Measurements from ENCODE around the gene MYO7A. TPM values are rescaled to one million over a fixed set of nuclear protein-coding genes. Genes with fewer than 3 reads are reported as not detected.

MYO7A gene
- total RNA-seq, 1 experiment from 2014 or later = 3.5 TPM

- no peaks in the 10 kb centered on the region for H3K27me3 ChIP-seq (ENCODE audit: insufficient read depth, low read depth)
- H4K20me1 ChIP-seq (ENCODE audit: insufficient read depth) = no peaks in the 10 kb centered on the region
- H2AFZ ChIP-seq = no peak overlapping the region
- intact Hi-C loops (cut with micrococcal nuclease; ENCODE audit: unreplicated experiment) = loop anchor here (2.0 kb wide), 1 partner anchor 25 kb away; no protein-coding TSS in a partner anchor
- ChIA-PET CTCF (no interaction called here), POLR2A (ENCODE audit: unreplicated experiment) (no interaction called here)
- H3K4me1 ChIP-seq (replicated peaks; ENCODE audit: insufficient read depth) = no peaks in the 10 kb centered on the region
- no peak overlapping the region for H3K4me3 ChIP-seq
- no peak overlapping the region for H3K4me2 ChIP-seq
- H3K9me2 ChIP-seq (ENCODE audit: insufficient read depth) = peaks cover 3% of the 10 kb centered on the region; the same call in 1 of the 2 replicates
- no peaks in the 10 kb centered on the region for H3K36me3 ChIP-seq (ENCODE audit: low read depth)
- no TSS peak for BruUV-seq (replicated peaks)
- DNase-seq = no peak
- no peak overlapping the region for H3K27ac ChIP-seq
- peaks cover 7% of the 10 kb centered on the region; the same call in 1 of the 2 replicates for H3K9me3 ChIP-seq (ENCODE audit: insufficient read depth, low read depth)
- TF ChIP-seq CTCF (conservative IDR thresholded peaks at IDR 0.05) (no peak), EZH2 (IDR thresholded peaks at IDR 0.05; ENCODE audit: low read depth) (no peak)
- H3K79me2 ChIP-seq (ENCODE audit: low read depth) = no peaks in the 10 kb centered on the region
- H3F3A ChIP-seq (ENCODE audit: insufficient read depth, low read depth) = no peaks in the 10 kb centered on the region
These were observed 131.6 kb downstream of the MYO7A start for GRCh38 chr11:77259641-77260040.

- TF ChIP-seq CTCF (conservative IDR thresholded peaks at IDR 0.05) (no peak), EZH2 (IDR thresholded peaks at IDR 0.05; ENCODE audit: low read depth) (no peak)
- CTCF ChIA-PET = interaction anchor here (0.6 kb wide), 2 partner anchors 215 to 464 kb away, joined by 3 read pairs; no protein-coding TSS in a partner anchor
- no peaks in the 10 kb centered on the region for H3K79me2 ChIP-seq (ENCODE audit: low read depth)
These were observed 134.8 kb downstream of the MYO7A start for GRCh38 chr11:77262803-77263202.

More at GRCh38 chr11:77262803-77263202, 134.8 kb downstream of the MYO7A start:
- H3K9me3 ChIP-seq (ENCODE audit: insufficient read depth, low read depth) = peaks cover 7% of the 10 kb centered on the region; the same call in 1 of the 2 replicates
- H3K4me1 ChIP-seq (replicated peaks; ENCODE audit: insufficient read depth) = no peaks in the 10 kb centered on the region
- BruUV-seq (replicated peaks) = no TSS peak
- POLR2A ChIA-PET (ENCODE audit: unreplicated experiment) = interaction anchor here (0.6 kb wide), 1 partner anchor 15 kb away, joined by 14 read pairs; no protein-coding TSS in a partner anchor
- DNase-seq = no peak
- no peak overlapping the region for H3K4me3 ChIP-seq
- no peak overlapping the region for H3K4me2 ChIP-seq
- H3K27ac ChIP-seq = no peak overlapping the region
- H3K9me2 ChIP-seq (ENCODE audit: insufficient read depth) = no peaks in the 10 kb centered on the region
- intact Hi-C loops (cut with micrococcal nuclease; ENCODE audit: unreplicated experiment) = no loop called here
- no peak overlapping the region for H2AFZ ChIP-seq
- no peaks in the 10 kb centered on the region for H3F3A ChIP-seq (ENCODE audit: insufficient read depth, low read depth)
- H4K20me1 ChIP-seq (ENCODE audit: insufficient read depth) = no peaks in the 10 kb centered on the region
- no peaks in the 10 kb centered on the region for H3K27me3 ChIP-seq (ENCODE audit: insufficient read depth, low read depth)
- no peaks in the 10 kb centered on the region for H3K36me3 ChIP-seq (ENCODE audit: low read depth)

Other genes with a start within 250 kb of the MYO7A start
- not detected in 2 replicates for gene B3GNT6, start 93.8 kb upstream of the MYO7A start, total RNA-seq (2021)
- 9.9 and 10.5 TPM in 2 replicates for gene CAPN5, start 61.3 kb upstream of the MYO7A start, total RNA-seq (2021)
- gene OMP, start 25.4 kb upstream of the MYO7A start, total RNA-seq (2021) = 1.4 TPM in 1 of 2 replicates, not detected in the other
- gene GDPD4, start 173.4 kb downstream of the MYO7A start, total RNA-seq (2021) = not detected in 2 replicates